ENCODE data around the gene ABCD1. TPM values are rescaled to one million over a fixed set of nuclear protein-coding genes. Genes with fewer than 3 reads are reported as not detected.

The ABCD1 gene
- polyA plus RNA-seq, 1 donor from 2014 or later = 3.6 TPM

- Histone ChIP-seq H2AFZ (ENCODE audit: low read depth, low read length) (no peak overlapping the region), H3K4me3 (ENCODE audit: low read length) (no peak overlapping the region), H3K9ac (ENCODE audit: low read length) (no peak overlapping the region), H3K36me3 (ENCODE audit: insufficient read depth, low read length) (no peaks in the 10 kb centered on the region), H3K9me3 (ENCODE audit: low read length) (no peaks in the 10 kb centered on the region), H3F3A (ENCODE audit: insufficient read depth, low read length, poor library complexity, severe bottlenecking) (no peaks in the 10 kb centered on the region), H3K27ac (ENCODE audit: low read length) (no peak overlapping the region), H3K4me2 (ENCODE audit: low read length) (no peak overlapping the region), H4K20me1 (ENCODE audit: insufficient read depth) (no peaks in the 10 kb centered on the region), H3K27me3 (ENCODE audit: insufficient read depth, low read depth, low read length) (no peaks in the 10 kb centered on the region), H3K79me2 (replicated peaks; ENCODE audit: insufficient read depth, low read length) (no peaks in the 10 kb centered on the region), H3K9me2 (ENCODE audit: insufficient read depth, low read length) (no peaks in the 10 kb centered on the region)
- TF ChIP-seq CTCF (IDR thresholded peaks at IDR 0.05; ENCODE audit: poor library complexity, severe bottlenecking) (peak; percentile 74), SMC3 (conservative IDR thresholded peaks at IDR 0.05; ENCODE audit: poor library complexity) (peak; percentile 80), RAD21 (conservative IDR thresholded peaks at IDR 0.05) (peak; percentile 70), MXI1 (conservative IDR thresholded peaks at IDR 0.05; ENCODE audit: poor library complexity, severe bottlenecking) (no peak), EZH2 (IDR thresholded peaks at IDR 0.05; ENCODE audit: borderline replicate concordance, insufficient read depth, low read length, poor library complexity, severe bottlenecking) (no peak), TAF1 (IDR thresholded peaks at IDR 0.05; ENCODE audit: low read depth) (no peak)
Observed at GRCh38 chrX:153708415-153708814, 16.2 kb upstream of the ABCD1 start.

- H3K9ac ChIP-seq (ENCODE audit: low read length) = no peak overlapping the region
- H3K36me3 ChIP-seq (ENCODE audit: insufficient read depth, low read length) = no peaks in the 10 kb centered on the region
- no peak overlapping the region for H3K4me3 ChIP-seq (ENCODE audit: low read length)
- no peaks in the 10 kb centered on the region for H3F3A ChIP-seq (ENCODE audit: insufficient read depth, low read length, poor library complexity, severe bottlenecking)
- H3K79me2 ChIP-seq (replicated peaks; ENCODE audit: insufficient read depth, low read length) = no peaks in the 10 kb centered on the region
- no peaks in the 10 kb centered on the region for H3K9me3 ChIP-seq (ENCODE audit: low read length)
- H3K27me3 ChIP-seq (ENCODE audit: insufficient read depth, low read depth, low read length) = no peaks in the 10 kb centered on the region
- H3K4me2 ChIP-seq (ENCODE audit: low read length) = no peak overlapping the region
- no peak overlapping the region for H2AFZ ChIP-seq (ENCODE audit: low read depth, low read length)
- no peaks in the 10 kb centered on the region for H4K20me1 ChIP-seq (ENCODE audit: insufficient read depth)
- no peak for TF ChIP-seq SMC3 (conservative IDR thresholded peaks at IDR 0.05; ENCODE audit: poor library complexity)
- TF ChIP-seq EP300 (conservative IDR thresholded peaks at IDR 0.05; ENCODE audit: poor library complexity, severe bottlenecking) = no peak
- no peak for TF ChIP-seq EZH2 (IDR thresholded peaks at IDR 0.05; ENCODE audit: borderline replicate concordance, insufficient read depth, low read length, poor library complexity, severe bottlenecking)
- TF ChIP-seq CTCF (IDR thresholded peaks at IDR 0.05; ENCODE audit: poor library complexity, severe bottlenecking) = no peak
- no peak for TF ChIP-seq POLR2AphosphoS5 (IDR thresholded peaks at IDR 0.05)
- no peak for TF ChIP-seq RAD21 (conservative IDR thresholded peaks at IDR 0.05)
- no peak for TF ChIP-seq TAF1 (IDR thresholded peaks at IDR 0.05; ENCODE audit: low read depth)
- no peak for TF ChIP-seq MXI1 (conservative IDR thresholded peaks at IDR 0.05; ENCODE audit: poor library complexity, severe bottlenecking)
- TF ChIP-seq REST (IDR thresholded peaks at IDR 0.05; ENCODE audit: borderline replicate concordance) = no peak
- no peaks in the 10 kb centered on the region for H3K9me2 ChIP-seq (ENCODE audit: insufficient read depth, low read length)
- no peak overlapping the region for H3K27ac ChIP-seq (ENCODE audit: low read length)
Observed at GRCh38 chrX:153709726-153710674, 14.7 kb upstream of the ABCD1 start.

All from neural cell (in vitro differentiated cells).